NCI-H1417 (cell line): ENCODE measurements around the gene SAP30BP.

Source experiments
- DNase-seq, 3 experiments: peaks; one replicate each; lab custom pipeline; 2025; lab: John Stamatoyannopoulos, UW

Gene SAP30BP

GRCh38 chr17:75647061-75647460 lies 20.1 kb upstream of the SAP30BP start:
- no peak for DNase-seq

GRCh38 chr17:75647921-75648320 lies 19.2 kb upstream of the SAP30BP start:
- DNase-seq, result no peak

- DNase-seq, result no peak
Observed at GRCh38 chr17:75649687-75650086, 17.5 kb upstream of the SAP30BP start.

- DNase-seq, result no peak
Observed at GRCh38 chr17:75650874-75651273, 16.3 kb upstream of the SAP30BP start.

GRCh38 chr17:75652341-75652740 lies 14.8 kb upstream of the SAP30BP start:
- no peak for DNase-seq

GRCh38 chr17:75652934-75653549 lies 14.1 kb upstream of the SAP30BP start:
- DNase-seq, result peak in 2 of 3 experiments; percentile 17 to 33

- DNase-seq, result no peak
Observed at GRCh38 chr17:75654176-75654575, 13.0 kb upstream of the SAP30BP start.

- DNase-seq, result no peak
Observed at GRCh38 chr17:75658237-75658636, 8.9 kb upstream of the SAP30BP start.

GRCh38 chr17:75661531-75661930 lies 5.6 kb upstream of the SAP30BP start:
- DNase-seq, result no peak

GRCh38 chr17:75662511-75662910 lies 4.6 kb upstream of the SAP30BP start:
- DNase-seq, result no peak

GRCh38 chr17:75664099-75664549 lies 3.0 kb upstream of the SAP30BP start:
- DNase-seq, result no peak

- DNase-seq, result no peak
Observed at GRCh38 chr17:75665981-75666380, 1.2 kb upstream of the SAP30BP start.

GRCh38 chr17:75667825-75668224 lies 687 bp downstream of the SAP30BP start:
- no peak for DNase-seq

GRCh38 chr17:75668489-75668888 lies 1.4 kb downstream of the SAP30BP start:
- DNase-seq, result no peak

- no peak for DNase-seq
Observed at GRCh38 chr17:75670868-75671267, 3.7 kb downstream of the SAP30BP start.

- no peak for DNase-seq
Observed at GRCh38 chr17:75672011-75672410, 4.9 kb downstream of the SAP30BP start.

- DNase-seq, result no peak
Observed at GRCh38 chr17:75673487-75673886, 6.3 kb downstream of the SAP30BP start.

GRCh38 chr17:75676461-75676860 lies 9.3 kb downstream of the SAP30BP start:
- no peak for DNase-seq

GRCh38 chr17:75679706-75680211 lies 12.6 kb downstream of the SAP30BP start:
- DNase-seq, result no peak

GRCh38 chr17:75680431-75680830 lies 13.3 kb downstream of the SAP30BP start:
- no peak for DNase-seq

GRCh38 chr17:75681289-75681688 lies 14.2 kb downstream of the SAP30BP start:
- DNase-seq, result no peak

GRCh38 chr17:75683583-75683982 lies 16.4 kb downstream of the SAP30BP start:
- DNase-seq, result no peak

- DNase-seq, result no peak
Observed at GRCh38 chr17:75684249-75684648, 17.1 kb downstream of the SAP30BP start.

GRCh38 chr17:75684924-75685323 lies 17.8 kb downstream of the SAP30BP start:
- no peak for DNase-seq
